ENCODE data around the gene CD3E.

DNA sequence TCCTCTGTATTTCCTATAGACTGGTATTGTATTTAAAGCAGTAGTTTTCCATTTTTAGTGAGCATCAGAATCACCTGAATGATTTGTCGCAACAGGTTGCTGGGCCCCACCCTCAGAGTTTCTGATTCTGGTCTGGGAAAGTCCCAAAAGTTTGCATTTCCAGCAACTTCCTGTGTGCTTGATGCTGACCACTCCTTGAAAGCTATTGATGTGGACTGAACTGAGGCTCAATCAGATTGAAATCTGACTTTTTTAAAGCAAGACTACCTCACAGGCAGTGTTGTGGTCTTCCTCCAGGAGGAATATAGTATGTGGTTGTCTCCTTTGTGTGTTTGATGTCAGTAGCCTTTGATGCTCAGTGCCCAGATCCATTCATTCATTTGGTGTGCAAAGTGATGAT lies 23.2 kb upstream of the CD3E start:
- TF ChIP-seq, protein P1, sequence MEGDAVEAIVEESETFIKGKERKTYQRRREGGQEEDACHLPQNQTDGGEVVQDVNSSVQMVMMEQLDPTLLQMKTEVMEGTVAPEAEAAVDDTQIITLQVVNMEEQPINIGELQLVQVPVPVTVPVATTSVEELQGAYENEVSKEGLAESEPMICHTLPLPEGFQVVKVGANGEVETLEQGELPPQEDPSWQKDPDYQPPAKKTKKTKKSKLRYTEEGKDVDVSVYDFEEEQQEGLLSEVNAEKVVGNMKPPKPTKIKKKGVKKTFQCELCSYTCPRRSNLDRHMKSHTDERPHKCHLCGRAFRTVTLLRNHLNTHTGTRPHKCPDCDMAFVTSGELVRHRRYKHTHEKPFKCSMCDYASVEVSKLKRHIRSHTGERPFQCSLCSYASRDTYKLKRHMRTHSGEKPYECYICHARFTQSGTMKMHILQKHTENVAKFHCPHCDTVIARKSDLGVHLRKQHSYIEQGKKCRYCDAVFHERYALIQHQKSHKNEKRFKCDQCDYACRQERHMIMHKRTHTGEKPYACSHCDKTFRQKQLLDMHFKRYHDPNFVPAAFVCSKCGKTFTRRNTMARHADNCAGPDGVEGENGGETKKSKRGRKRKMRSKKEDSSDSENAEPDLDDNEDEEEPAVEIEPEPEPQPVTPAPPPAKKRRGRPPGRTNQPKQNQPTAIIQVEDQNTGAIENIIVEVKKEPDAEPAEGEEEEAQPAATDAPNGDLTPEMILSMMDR (IDR thresholded peaks at IDR 0.05), result no peak
- TF ChIP-seq POLR2A (IDR thresholded peaks at IDR 0.05), result no peak
- no peak for TF ChIP-seq POLR2AphosphoS5 (IDR thresholded peaks at IDR 0.05)

Data from upper lobe of left lung (tissue), 4 donors.